Measurements from ENCODE around the gene SPARCL1. TPM values are rescaled to one million over a fixed set of nuclear protein-coding genes. Genes with fewer than 3 reads are reported as not detected.

The SPARCL1 gene
- total and polyA plus RNA-seq, 2 donors (not counting 1 experiment from before 2014, with no cell fraction given) = 0.64 to 4.1 TPM

DNA sequence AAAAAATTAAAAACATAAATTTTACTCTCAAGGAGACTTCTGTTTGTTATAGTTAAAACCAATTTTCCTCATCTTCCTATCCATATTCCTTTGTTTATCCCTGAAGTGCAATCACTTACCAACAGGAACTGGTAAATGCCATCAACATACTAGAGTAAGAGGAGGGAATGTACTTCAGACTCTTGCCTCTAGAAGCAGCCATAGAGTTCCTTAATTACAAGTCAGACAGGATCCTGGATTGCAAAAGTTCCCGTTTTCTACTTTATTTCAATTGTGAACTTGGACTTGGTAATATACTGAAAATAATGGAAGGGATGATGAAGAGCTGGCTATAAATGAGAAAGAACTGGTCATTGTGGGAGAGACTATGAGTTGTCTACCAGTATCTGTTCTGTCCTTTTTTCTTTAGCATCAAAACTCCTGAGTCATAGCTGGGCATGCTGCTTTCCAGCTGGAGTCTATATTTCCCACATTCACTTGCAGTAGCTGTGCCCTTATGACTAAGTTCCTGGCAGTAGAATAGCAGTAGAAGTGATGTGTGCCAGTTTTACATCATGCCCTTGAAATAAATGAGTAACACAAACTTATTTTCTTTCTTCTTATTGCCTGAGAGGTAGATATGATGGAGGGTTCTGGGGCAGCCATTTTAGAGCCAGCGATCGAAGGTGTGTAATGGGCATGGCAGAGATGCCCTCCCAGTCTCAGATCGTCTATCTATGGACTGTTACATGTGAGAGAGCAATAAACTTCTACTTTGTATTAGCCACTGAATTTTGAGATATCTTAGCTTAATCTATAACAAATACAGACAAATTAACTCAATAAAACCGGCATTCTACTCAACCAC, 26.8 kb upstream of the SPARCL1 start:
- Histone ChIP-seq H3K36me3 (ENCODE audit: control insufficient read depth, insufficient read depth, low read length) (no peaks in the 10 kb centered on the region), H3K9ac (ENCODE audit: insufficient read depth, low read length) (no peak overlapping the region), H3K27me3 (ENCODE audit: control insufficient read depth, insufficient read depth, low read length) (no peaks in the 10 kb centered on the region), H2AFZ (ENCODE audit: low read length) (no peak overlapping the region), H3K9me3 (ENCODE audit: control insufficient read depth, insufficient read depth, low read depth, low read length) (no peaks in the 10 kb centered on the region), H3K27ac (ENCODE audit: insufficient read depth, low read length) (no peak overlapping the region), H3K4me2 (ENCODE audit: extremely low read depth, insufficient read depth, low read length) (no peak overlapping the region), H3K4me3 (replicated peaks in 1 of 4; ENCODE audit: control extremely low read depth in 1 of 4, insufficient read depth in 1 of 4, low read depth in 3 of 4, low read length in 4 of 4) (no peak overlapping the region), H3K79me2 (ENCODE audit: control insufficient read depth, insufficient read depth, low read length) (no peaks in the 10 kb centered on the region), H3K4me1 (ENCODE audit: control insufficient read depth, extremely low read depth, insufficient read depth, low read length) (no peaks in the 10 kb centered on the region), H4K20me1 (ENCODE audit: control insufficient read depth, extremely low read depth, insufficient read depth, low read length) (no peaks in the 10 kb centered on the region)
- no peak for TF ChIP-seq CTCF (conservative IDR thresholded peaks at IDR 0.05 in 1 of 2, IDR thresholded peaks at IDR 0.05 in 1 of 2; ENCODE audit: low read depth in 1 of 2, low read length in 2 of 2)
- TF ChIP-seq EZH2 (IDR thresholded peaks at IDR 0.05; ENCODE audit: low read length, missing control alignments) = no peak
- peak; percentile 89 to 96 for DNase-seq (ENCODE audit: low read depth in 2 of 2)

DNA sequence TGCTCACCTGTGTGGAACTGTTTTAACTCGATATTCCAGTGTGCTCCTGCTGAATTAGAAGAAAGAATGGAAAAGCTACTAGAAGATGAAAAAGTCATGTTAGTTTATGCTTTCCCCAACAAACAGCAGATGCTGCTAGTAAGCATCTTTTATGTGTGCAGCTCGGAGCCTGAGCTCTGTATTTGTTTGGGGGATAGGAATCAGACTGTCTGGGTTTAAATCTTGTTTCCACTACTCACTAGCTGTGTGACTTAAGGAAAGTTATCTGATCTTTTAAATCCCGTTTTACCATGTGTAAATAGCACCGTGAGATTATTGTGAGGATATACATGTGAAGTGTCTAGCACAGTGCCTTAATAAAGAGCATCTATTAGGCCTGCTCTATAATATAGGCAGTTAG, 24.0 kb upstream of the SPARCL1 start:
- H2AFZ ChIP-seq (ENCODE audit: low read length) = no peak overlapping the region
- no peaks in the 10 kb centered on the region for H3K9me3 ChIP-seq (ENCODE audit: control insufficient read depth, insufficient read depth, low read depth, low read length)
- H3K79me2 ChIP-seq (ENCODE audit: control insufficient read depth, insufficient read depth, low read length) = no peaks in the 10 kb centered on the region
- H3K36me3 ChIP-seq (ENCODE audit: control insufficient read depth, insufficient read depth, low read length) = no peaks in the 10 kb centered on the region
- no peak overlapping the region for H3K4me2 ChIP-seq (ENCODE audit: extremely low read depth, insufficient read depth, low read length)
- no peak overlapping the region for H3K27ac ChIP-seq (ENCODE audit: insufficient read depth, low read length)
- no peak overlapping the region for H3K9ac ChIP-seq (ENCODE audit: insufficient read depth, low read length)
- no peaks in the 10 kb centered on the region for H3K27me3 ChIP-seq (ENCODE audit: control insufficient read depth, insufficient read depth, low read length)
- H3K4me3 ChIP-seq (replicated peaks in 1 of 4; ENCODE audit: control extremely low read depth in 1 of 4, insufficient read depth in 1 of 4, low read depth in 3 of 4, low read length in 4 of 4) = no peak overlapping the region
- DNase-seq (ENCODE audit: low read depth in 2 of 2) = no peak
- TF ChIP-seq EZH2 (IDR thresholded peaks at IDR 0.05; ENCODE audit: low read length, missing control alignments) (no peak), CTCF (conservative IDR thresholded peaks at IDR 0.05 in 1 of 2, IDR thresholded peaks at IDR 0.05 in 1 of 2; ENCODE audit: low read depth in 1 of 2, low read length in 2 of 2) (no peak)
- no peaks in the 10 kb centered on the region for H4K20me1 ChIP-seq (ENCODE audit: control insufficient read depth, extremely low read depth, insufficient read depth, low read length)
- no peaks in the 10 kb centered on the region for H3K4me1 ChIP-seq (ENCODE audit: control insufficient read depth, extremely low read depth, insufficient read depth, low read length)

DNA sequence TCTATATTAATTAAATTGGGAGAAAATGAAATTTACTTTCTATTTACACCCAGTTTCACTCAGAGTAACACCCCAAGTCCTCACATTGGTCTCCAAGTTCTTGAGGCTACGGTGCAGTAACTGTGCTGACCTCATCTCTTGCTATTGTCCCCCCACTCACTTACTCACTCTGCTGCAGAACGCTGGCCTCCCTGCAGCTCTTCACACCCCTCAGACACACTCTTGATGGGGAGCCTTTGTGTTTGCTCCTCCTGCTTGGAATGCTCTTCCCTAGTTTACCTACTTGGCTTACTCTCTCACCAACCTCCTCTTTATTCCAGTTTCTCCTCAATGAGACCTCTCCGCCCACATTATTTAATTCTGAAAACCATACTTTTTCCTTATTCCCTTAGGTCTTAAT, 22.2 kb upstream of the SPARCL1 start:
- H3K9ac ChIP-seq (ENCODE audit: insufficient read depth, low read length) = no peak overlapping the region
- no peak for DNase-seq (ENCODE audit: low read depth in 2 of 2)
- H2AFZ ChIP-seq (ENCODE audit: low read length) = no peak overlapping the region
- H4K20me1 ChIP-seq (ENCODE audit: control insufficient read depth, extremely low read depth, insufficient read depth, low read length) = no peaks in the 10 kb centered on the region
- no peak overlapping the region for H3K4me2 ChIP-seq (ENCODE audit: extremely low read depth, insufficient read depth, low read length)
- no peaks in the 10 kb centered on the region for H3K27me3 ChIP-seq (ENCODE audit: control insufficient read depth, insufficient read depth, low read length)
- H3K27ac ChIP-seq (ENCODE audit: insufficient read depth, low read length) = no peak overlapping the region
- H3K79me2 ChIP-seq (ENCODE audit: control insufficient read depth, insufficient read depth, low read length) = no peaks in the 10 kb centered on the region
- H3K36me3 ChIP-seq (ENCODE audit: control insufficient read depth, insufficient read depth, low read length) = no peaks in the 10 kb centered on the region
- no peaks in the 10 kb centered on the region for H3K4me1 ChIP-seq (ENCODE audit: control insufficient read depth, extremely low read depth, insufficient read depth, low read length)
- TF ChIP-seq EZH2 (IDR thresholded peaks at IDR 0.05; ENCODE audit: low read length, missing control alignments) (no peak), CTCF (conservative IDR thresholded peaks at IDR 0.05 in 1 of 2, IDR thresholded peaks at IDR 0.05 in 1 of 2; ENCODE audit: low read depth in 1 of 2, low read length in 2 of 2) (no peak)
- no peaks in the 10 kb centered on the region for H3K9me3 ChIP-seq (ENCODE audit: control insufficient read depth, insufficient read depth, low read depth, low read length)
- H3K4me3 ChIP-seq (replicated peaks in 1 of 4; ENCODE audit: control extremely low read depth in 1 of 4, insufficient read depth in 1 of 4, low read depth in 3 of 4, low read length in 4 of 4) = no peak overlapping the region
